ENCODE measurements around the gene MRPL32. TPM values are rescaled to one million over a fixed set of nuclear protein-coding genes. Genes with fewer than 3 reads are reported as not detected.
"Not testable (repeated sequence)": the region's sequence is repeated elsewhere in the genome, so short reads cannot be mapped to it uniquely, and the experiment has no call there.

The MRPL32 gene
- 10 to 100 TPM; 15.5 to 25.7 TPM for total RNA-seq

DNA sequence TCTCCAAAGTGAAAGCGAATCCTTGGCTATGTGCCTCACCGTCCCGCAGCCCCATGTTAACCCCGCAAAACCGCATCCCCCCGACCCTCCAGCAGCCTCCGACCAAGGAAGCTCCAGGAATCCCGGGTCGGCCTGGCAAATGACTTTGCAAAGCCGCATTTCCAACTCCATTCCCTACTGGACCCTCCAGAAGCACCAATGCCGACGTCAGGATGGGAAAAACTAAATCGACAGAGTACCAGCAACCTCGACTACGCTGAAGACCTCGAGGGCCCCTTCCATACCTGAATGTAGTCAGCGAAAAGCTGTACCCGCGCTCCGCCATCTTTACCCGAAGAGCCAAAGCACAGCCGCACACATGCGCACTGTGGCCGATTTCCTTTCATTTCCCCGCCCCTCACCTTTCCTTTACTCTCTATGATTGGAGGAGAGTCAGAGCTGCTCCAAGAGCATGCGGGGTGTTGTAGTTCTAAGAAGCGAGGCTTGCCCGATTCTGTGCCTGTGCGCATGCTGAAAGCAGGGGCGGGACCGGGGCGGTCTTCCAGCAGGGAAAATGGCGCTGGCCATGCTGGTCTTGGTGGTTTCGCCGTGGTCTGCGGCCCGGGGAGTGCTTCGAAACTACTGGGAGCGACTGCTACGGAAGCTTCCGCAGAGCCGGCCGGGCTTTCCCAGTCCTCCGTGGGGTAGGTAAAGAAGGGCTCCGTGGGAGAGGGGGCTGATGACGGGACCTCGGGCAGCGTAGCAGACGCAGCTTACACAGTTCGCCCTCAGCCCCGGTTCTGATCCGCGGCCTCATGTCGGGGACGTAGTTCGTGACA lies at the start of gene MRPL32, which contains the start of gene PSMA2:
TSS of gene MRPL32 (plus strand) at position 543 of the 818 bp plus-strand sequence. CDS start at position 554, 11 bp downstream.
TSS of gene PSMA2 (minus strand) at position 341 of the 818 bp plus-strand sequence. CDS start at position 325, 16 bp downstream.
- 0% methylated on average over 26 to 56 of the region's 56 CpGs for WGBS, 2 donors

DNA sequence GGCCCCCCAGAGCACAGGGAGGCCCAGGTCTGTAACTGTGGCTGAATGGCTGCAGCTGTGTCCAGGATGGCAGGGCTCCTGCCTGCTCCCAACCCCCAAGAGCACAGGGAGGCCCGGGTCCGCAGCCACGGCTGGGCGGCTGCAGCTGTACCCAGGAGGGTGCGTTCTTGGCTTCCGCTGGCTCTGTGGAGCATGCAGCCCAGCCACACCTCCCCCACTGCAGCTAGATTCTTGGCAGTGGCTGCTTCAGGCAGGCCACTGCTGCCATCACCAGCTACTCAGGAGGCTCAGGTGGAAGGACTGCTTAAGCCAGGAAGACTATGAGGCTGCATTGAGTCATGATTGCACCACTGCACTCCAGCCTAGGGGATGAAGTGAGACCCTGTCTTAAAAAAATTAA lies 48.2 kb upstream of the MRPL32 start:
- Histone ChIP-seq H3K9me3 (no peaks in the 10 kb centered on the region), H3K36me3 (replicated peaks in 1 of 2; ENCODE audit: insufficient read depth in 1 of 2, low read depth in 2 of 2) (no peaks in the 10 kb centered on the region), H3K27me3 (no peaks in the 10 kb centered on the region), H3K4me1 (peaks cover 6% of the 10 kb centered on the region), H3K27ac (no peak overlapping the region), H3K4me3 (no peak overlapping the region)
- WGBS, 2 donors, result 90% methylated on average over 5 of the region's 6 CpGs; no CpG with 5 or more reads in 1 of the 2 donors
- ATAC-seq (no peak), DNase-seq (no peak)
- TF ChIP-seq, protein P1, sequence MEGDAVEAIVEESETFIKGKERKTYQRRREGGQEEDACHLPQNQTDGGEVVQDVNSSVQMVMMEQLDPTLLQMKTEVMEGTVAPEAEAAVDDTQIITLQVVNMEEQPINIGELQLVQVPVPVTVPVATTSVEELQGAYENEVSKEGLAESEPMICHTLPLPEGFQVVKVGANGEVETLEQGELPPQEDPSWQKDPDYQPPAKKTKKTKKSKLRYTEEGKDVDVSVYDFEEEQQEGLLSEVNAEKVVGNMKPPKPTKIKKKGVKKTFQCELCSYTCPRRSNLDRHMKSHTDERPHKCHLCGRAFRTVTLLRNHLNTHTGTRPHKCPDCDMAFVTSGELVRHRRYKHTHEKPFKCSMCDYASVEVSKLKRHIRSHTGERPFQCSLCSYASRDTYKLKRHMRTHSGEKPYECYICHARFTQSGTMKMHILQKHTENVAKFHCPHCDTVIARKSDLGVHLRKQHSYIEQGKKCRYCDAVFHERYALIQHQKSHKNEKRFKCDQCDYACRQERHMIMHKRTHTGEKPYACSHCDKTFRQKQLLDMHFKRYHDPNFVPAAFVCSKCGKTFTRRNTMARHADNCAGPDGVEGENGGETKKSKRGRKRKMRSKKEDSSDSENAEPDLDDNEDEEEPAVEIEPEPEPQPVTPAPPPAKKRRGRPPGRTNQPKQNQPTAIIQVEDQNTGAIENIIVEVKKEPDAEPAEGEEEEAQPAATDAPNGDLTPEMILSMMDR (IDR thresholded peaks at IDR 0.05), result no peak
- TF ChIP-seq POLR2A (IDR thresholded peaks at IDR 0.05), result no peak
- intact Hi-C loops (cut with DNase I), result no loop called here

More for the DNA sequence above, at the start of gene MRPL32, which contains the start of gene PSMA2:
- H3K27ac ChIP-seq, result peak within 1 kb of the TSS; percentile 67 to 87 (median 75)
- ATAC-seq (peak; percentile 100), DNase-seq (peak; percentile 95 to 98 (median 96))
- H3K4me1 ChIP-seq, result peaks cover 47% of the 10 kb centered on the region
- intact Hi-C loops (cut with DNase I), result no loop called here
- H3K9me3 ChIP-seq, result no peaks in the 10 kb centered on the region
- H3K36me3 ChIP-seq (replicated peaks in 1 of 2; ENCODE audit: insufficient read depth in 1 of 2, low read depth in 2 of 2), result peaks cover 0 to 8% of the 10 kb centered on the region in 2 donors
- H3K27me3 ChIP-seq, result no peaks in the 10 kb centered on the region
- TF ChIP-seq POLR2A (IDR thresholded peaks at IDR 0.05), result peak; percentile 51 to 82 (median 80)
- TF ChIP-seq, protein P1 (IDR thresholded peaks at IDR 0.05), result no peak
- peak within 1 kb of the TSS; percentile 73 to 75 for H3K4me3 ChIP-seq

DNA sequence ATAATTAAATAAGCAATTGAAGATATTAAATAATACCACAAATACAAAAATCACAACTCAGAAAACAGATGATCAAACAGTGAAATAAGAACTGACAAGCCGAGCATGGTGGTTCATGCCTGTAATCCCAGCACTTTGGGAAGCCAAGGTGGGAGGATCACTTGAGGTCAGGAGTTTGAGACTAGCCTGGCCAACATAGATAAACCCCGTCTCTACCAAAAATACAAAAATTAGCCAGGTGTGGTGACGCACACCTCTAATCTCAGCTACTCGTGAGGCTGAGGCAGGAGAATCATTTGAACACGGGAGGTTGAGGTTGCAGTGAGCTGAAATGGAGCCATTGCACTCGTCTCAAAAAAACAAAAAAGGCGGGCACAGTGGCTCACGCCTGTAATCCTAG lies 47.0 kb upstream of the MRPL32 start:
- DNase-seq; ATAC-seq; H3K36me3 ChIP-seq (replicated peaks in 1 of 2; ENCODE audit: insufficient read depth in 1 of 2, low read depth in 2 of 2); H3K4me3 ChIP-seq; H3K27me3 ChIP-seq; H3K27ac ChIP-seq; intact Hi-C loops (cut with DNase I); H3K4me1 ChIP-seq; H3K9me3 ChIP-seq: not testable (repeated sequence)
- 85 to 92% methylated on average over 8 of the region's 8 CpGs for WGBS, 2 donors

DNA sequence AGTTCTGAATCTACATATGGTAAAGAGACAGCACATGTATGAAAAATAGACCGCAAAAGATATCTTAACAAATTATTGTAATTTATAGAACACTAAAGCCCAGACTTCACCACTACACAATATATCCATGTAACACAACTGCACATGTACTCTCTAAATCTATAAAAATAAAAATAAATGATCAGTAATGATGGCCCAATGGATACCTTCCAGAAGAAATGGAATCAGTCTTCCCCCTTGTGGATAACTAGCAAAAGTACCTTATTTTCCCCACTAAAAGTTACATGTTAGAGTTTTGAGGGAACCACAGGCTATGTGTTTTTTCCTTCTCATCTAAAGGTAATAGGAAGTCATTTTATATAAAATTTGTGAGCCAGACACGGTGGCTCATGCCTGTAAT lies 46.0 kb upstream of the MRPL32 start:
- H3K4me3 ChIP-seq, result no peak overlapping the region
- no peak for DNase-seq
- H3K4me1 ChIP-seq, result peaks cover 6% of the 10 kb centered on the region
- 80 to 87% methylated on average over 2 of the region's 2 CpGs for WGBS, 2 donors
- no peak for ATAC-seq
- no peak overlapping the region for H3K27ac ChIP-seq
- no peaks in the 10 kb centered on the region for H3K9me3 ChIP-seq
- no peaks in the 10 kb centered on the region for H3K27me3 ChIP-seq
- no peaks in the 10 kb centered on the region for H3K36me3 ChIP-seq (replicated peaks in 1 of 2; ENCODE audit: insufficient read depth in 1 of 2, low read depth in 2 of 2)
- no peak for TF ChIP-seq POLR2A (IDR thresholded peaks at IDR 0.05)
- TF ChIP-seq, protein P1 (IDR thresholded peaks at IDR 0.05), result peak in 3 of 7 experiments; percentile 12 to 21 (median 14)
- intact Hi-C loops (cut with DNase I), result no loop called here

DNA sequence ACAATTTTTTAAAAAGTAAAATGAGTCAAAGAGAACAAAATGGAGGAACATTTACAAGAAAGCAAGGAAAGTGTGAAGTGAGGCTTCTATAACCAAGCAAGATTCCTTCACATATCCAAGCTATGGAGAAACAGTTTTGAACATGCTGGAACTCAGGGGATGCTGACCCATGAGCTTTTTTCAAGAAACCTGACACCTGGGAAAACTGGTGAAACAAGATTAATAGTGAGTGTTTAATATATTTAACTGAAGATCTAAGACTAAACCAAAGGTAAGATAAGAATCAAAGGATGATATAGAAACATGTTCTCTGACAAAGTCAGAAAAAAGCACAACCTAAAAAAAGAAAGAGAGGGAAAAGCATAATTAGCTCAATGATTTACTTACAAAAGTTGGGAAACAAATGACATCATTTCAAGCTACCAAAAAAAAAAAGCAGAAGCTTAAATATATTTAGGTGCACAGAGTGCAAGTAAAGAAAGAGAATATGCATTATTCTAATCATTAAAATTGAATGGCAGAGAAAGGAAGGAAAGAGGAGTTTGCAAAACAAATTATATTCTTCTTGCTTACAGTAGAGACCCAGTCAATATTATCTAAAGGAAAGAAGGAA lies 45.2 kb upstream of the MRPL32 start:
- intact Hi-C loops (cut with DNase I), result no loop called here
- no peak for DNase-seq
- TF ChIP-seq, protein P1 (IDR thresholded peaks at IDR 0.05), result no peak
- TF ChIP-seq POLR2A (IDR thresholded peaks at IDR 0.05), result no peak
- ATAC-seq, result no peak
- H3K4me1 ChIP-seq, result peaks cover 6% of the 10 kb centered on the region
- no peaks in the 10 kb centered on the region for H3K9me3 ChIP-seq
- no peaks in the 10 kb centered on the region for H3K36me3 ChIP-seq (replicated peaks in 1 of 2; ENCODE audit: insufficient read depth in 1 of 2, low read depth in 2 of 2)
- no peaks in the 10 kb centered on the region for H3K27me3 ChIP-seq
- H3K4me3 ChIP-seq, result no peak overlapping the region
- peak overlapping the region in 3 of 4 donors; percentile 69 to 96 (median 91) for H3K27ac ChIP-seq

All from body of pancreas (tissue), 4 donors.